Tibial nerve (tissue), 3 donors: ENCODE results near the gene KRTAP10-1.

ENCODE experiments used
- EP300 ChIP-seq, 2 donors: sonication (generic); formaldehyde crosslinking; IDR thresholded peaks; one replicate each; pipeline ENCODE4 v1.6.1; 2017; ENCODE audit warnings: antibody characterized with exemption in 2 of 2, mild to moderate bottlenecking in 1 of 2
- POLR2A ChIP-seq, 2 donors: fragments of 450-650 bp; IDR thresholded peaks; one replicate each; pipeline ENCODE4 v1.6.1; 2017; ENCODE audit warnings: antibody characterized with exemption in 2 of 2, mild to moderate bottlenecking in 2 of 2, moderate library complexity in 2 of 2

DNA sequence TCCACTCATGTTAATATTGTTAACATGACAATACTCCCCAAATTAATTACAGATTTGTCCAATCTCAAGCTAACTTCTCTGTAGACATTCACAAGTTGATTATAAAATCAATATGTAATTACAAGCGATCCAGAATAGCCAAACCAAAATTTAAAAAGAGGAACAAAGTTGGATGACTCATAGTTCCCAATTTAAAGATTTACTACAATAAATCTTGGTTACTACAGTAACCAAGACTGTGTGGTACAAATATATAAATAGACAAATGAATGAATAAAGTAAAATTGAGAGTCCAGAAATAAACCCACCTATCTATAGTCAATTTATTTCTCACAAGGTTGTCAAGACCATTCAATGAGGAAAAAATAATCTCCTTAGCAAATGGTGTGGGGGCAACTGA is 26.4 kb upstream of the KRTAP10-1 start:
- TF ChIP-seq EP300 (IDR thresholded peaks at IDR 0.05) = no peak
- TF ChIP-seq POLR2A (IDR thresholded peaks at IDR 0.05) = no peak
